ENCODE data around the gene RAD51B.

DNA sequence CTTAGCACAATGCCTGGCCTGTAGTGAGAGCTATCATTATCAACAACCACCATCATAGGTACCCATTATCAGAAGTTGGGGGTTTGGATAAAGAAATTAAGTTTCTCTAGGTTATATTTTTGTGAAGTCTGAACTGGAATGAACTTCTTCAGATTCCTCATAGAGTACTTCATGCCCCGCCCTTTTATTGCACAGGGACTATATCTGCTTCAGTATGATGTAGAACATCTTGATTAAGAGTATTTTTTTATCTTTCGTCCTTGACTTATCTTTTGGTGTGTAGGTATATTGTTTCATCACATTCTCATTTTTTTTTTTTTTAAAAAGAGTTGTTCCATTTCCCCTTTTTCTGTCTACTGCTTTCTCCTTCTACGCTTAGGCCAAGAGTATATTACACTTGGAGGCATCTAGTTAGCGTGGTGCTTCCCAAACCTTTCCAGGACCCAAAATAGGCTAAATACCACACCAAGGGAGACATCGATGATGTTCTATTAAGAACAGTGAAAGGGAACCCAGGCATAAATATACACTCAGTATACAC lies 505.8 kb downstream of the RAD51B start:
- no peak for TF ChIP-seq CEBPB (IDR thresholded peaks at IDR 0.05; ENCODE audit: borderline replicate concordance, low read depth, low read length)
- no peak for TF ChIP-seq HNRNPK (IDR thresholded peaks at IDR 0.05; ENCODE audit: low read depth, low read length, poor library complexity, severe bottlenecking)
- no peak for TF ChIP-seq ZBTB7B (CRISPR knock-in tag; IDR thresholded peaks at IDR 0.05)
- TF ChIP-seq CC2D1A (CRISPR knock-in tag; IDR thresholded peaks at IDR 0.05) = no peak
- no peak for TF ChIP-seq NAIF1 (CRISPR knock-in tag; IDR thresholded peaks at IDR 0.05; ENCODE audit: borderline replicate concordance)
- TF ChIP-seq, protein P1, sequence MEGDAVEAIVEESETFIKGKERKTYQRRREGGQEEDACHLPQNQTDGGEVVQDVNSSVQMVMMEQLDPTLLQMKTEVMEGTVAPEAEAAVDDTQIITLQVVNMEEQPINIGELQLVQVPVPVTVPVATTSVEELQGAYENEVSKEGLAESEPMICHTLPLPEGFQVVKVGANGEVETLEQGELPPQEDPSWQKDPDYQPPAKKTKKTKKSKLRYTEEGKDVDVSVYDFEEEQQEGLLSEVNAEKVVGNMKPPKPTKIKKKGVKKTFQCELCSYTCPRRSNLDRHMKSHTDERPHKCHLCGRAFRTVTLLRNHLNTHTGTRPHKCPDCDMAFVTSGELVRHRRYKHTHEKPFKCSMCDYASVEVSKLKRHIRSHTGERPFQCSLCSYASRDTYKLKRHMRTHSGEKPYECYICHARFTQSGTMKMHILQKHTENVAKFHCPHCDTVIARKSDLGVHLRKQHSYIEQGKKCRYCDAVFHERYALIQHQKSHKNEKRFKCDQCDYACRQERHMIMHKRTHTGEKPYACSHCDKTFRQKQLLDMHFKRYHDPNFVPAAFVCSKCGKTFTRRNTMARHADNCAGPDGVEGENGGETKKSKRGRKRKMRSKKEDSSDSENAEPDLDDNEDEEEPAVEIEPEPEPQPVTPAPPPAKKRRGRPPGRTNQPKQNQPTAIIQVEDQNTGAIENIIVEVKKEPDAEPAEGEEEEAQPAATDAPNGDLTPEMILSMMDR (CRISPR knock-in tag; IDR thresholded peaks at IDR 0.05) = no peak
- no peak for TF ChIP-seq KLF12 (CRISPR knock-in tag; IDR thresholded peaks at IDR 0.05; ENCODE audit: borderline replicate concordance)
- TF ChIP-seq, protein P2, sequence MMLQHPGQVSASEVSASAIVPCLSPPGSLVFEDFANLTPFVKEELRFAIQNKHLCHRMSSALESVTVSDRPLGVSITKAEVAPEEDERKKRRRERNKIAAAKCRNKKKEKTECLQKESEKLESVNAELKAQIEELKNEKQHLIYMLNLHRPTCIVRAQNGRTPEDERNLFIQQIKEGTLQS (CRISPR knock-in tag; IDR thresholded peaks at IDR 0.05) = no peak
- TF ChIP-seq POLR2A (IDR thresholded peaks at IDR 0.05; ENCODE audit: insufficient read depth in 1 of 2, low read depth in 2 of 2, low read length in 2 of 2) = no peak

Measured in HepG2 (cell line).